GM18873 (cell line): Measurements from ENCODE around the gene JAK3.
"Not testable (repeated sequence)": the region's sequence is repeated elsewhere in the genome, so short reads cannot be mapped to it uniquely, and the experiment has no call there.

Experiments used
- ATAC-seq: cut with Tn5 transposase; IDR thresholded peaks from one replicate; pipeline ENCODE4 v1.9.1; 2021; ENCODE audit warnings: mild to moderate bottlenecking, moderate library complexity, moderate number of reproducible peaks; ENCODE audit not compliant: unreplicated experiment, low FRiP score

The JAK3 gene

GRCh38 chr19:17783721-17784120 is 64.1 kb downstream of the JAK3 start:
- not testable (repeated sequence) for ATAC-seq

- ATAC-seq = no peak
Observed at GRCh38 chr19:17780781-17781180, 67.0 kb downstream of the JAK3 start.

- ATAC-seq = no peak
Observed at GRCh38 chr19:17778968-17779929, 68.5 kb downstream of the JAK3 start.

DNA sequence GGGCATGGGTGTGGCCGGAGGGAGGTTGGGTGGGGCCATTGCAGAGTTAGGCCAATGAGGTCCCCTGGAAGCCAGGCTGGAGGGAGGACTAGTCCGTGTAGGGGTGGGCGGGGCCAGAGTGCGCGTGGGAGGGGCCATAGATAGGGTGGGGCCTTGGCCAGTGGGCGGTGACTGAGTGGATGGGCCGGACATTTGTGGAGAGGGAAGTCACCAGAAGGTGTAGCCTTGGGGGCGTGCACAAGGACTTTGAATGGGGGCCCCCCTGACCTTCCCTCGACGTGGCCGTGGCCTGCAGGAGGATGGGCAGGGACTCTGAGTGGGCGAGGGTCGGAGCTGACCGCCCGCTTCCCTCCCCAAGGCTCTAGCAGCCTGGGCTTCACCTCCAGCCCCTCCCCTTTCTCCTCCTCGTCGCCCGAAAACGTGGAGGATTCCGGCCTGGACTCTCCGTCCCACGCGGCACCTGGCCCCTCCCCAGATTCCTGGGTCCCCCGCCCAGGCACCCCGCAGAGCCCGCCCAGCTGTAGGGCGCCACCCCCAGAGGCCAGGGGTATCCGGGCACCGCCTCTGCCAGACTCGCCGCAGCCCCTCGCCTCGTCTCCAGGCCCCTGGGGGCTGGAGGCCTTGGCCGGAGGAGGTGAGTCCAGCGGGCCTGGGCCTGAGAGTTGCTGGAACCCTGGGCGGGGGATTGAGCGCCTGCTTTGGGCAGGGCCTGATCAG is 69.4 kb downstream of the JAK3 start:
- ATAC-seq = no peak

GRCh38 chr19:17777840-17778239 is 69.9 kb downstream of the JAK3 start:
- not testable (repeated sequence) for ATAC-seq

DNA sequence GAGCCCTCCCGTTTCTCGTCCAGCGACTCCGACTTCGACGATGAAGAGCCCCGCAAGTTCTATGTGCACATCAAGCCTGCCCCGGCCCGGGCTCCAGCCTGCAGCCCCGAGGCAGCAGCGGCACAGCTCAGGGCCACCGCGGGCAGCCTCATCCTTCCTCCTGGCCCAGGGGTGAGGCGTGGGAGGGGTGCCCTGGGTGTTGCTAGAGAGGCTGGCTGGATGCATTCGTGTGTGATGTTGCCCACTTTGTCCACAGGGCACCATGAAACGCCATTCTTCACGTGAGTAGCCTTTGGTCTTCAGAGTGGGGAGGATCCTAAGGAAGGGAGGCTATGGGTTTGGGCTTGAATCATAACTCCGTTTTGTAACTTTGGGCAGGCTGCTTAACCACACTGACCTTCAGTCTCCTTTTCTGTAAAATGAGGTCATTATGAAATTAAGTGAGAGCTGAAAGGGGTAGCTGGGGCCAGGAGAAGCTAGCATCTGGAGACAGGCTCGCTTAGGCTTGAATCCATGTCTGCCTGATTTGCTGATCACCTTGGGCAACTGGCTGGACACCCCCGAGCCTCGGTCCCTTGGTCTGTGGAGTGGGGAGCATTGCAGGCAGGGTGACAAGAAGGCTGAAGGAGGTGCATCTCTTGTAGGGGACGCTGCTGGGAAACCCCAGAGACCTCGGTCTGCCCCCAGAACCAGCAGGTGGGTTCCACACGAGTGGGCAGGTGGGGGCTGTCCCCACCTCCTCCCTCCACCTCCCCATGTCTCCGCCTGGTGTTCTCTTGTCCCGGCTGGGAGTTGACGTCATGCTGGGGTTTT is 71.6 kb downstream of the JAK3 start:
- ATAC-seq = peak; percentile 64

- ATAC-seq = no peak
Observed at GRCh38 chr19:17775245-17775927, 72.4 kb downstream of the JAK3 start.
